NCI-H1105 treated with DMSO at 0.1 percent for 48 hours (cell line): ENCODE measurements around the gene EFCAB10.
"Not testable (repeated sequence)": the region's sequence is repeated elsewhere in the genome, so short reads cannot be mapped to it uniquely, and the experiment has no call there.

Source experiments
- DNase-seq: peaks from one replicate; lab custom pipeline; 2025; lab: John Stamatoyannopoulos, UW

The EFCAB10 gene

GRCh38 chr7:105530546-105530945, 50.7 kb downstream of the EFCAB10 start:
- DNase-seq: no peak

- DNase-seq: no peak
Observed at GRCh38 chr7:105530126-105530525, 51.2 kb downstream of the EFCAB10 start.

- not testable (repeated sequence) for DNase-seq
Observed at GRCh38 chr7:105527737-105528136, 53.6 kb downstream of the EFCAB10 start.

- no peak for DNase-seq
Observed at GRCh38 chr7:105524840-105525239, 56.5 kb downstream of the EFCAB10 start.

GRCh38 chr7:105524423-105524822, 56.9 kb downstream of the EFCAB10 start:
- DNase-seq: not testable (repeated sequence)

GRCh38 chr7:105521717-105522463, 59.4 kb downstream of the EFCAB10 start, which contains the start of gene PUS7:
PUS7 (minus strand) TSS chr7:105522271; CDS start chr7:105508512, 13,759 bp downstream.
- DNase-seq: peak; percentile 83

GRCh38 chr7:105521027-105521716, 60.1 kb downstream of the EFCAB10 start:
- DNase-seq: peak; percentile 68

GRCh38 chr7:105520620-105521019, 60.7 kb downstream of the EFCAB10 start:
- not testable (repeated sequence) for DNase-seq

- no peak for DNase-seq
Observed at GRCh38 chr7:105519353-105519752, 61.9 kb downstream of the EFCAB10 start.

- DNase-seq: not testable (repeated sequence)
Observed at GRCh38 chr7:105515610-105516009, 65.7 kb downstream of the EFCAB10 start.
